Uterus (tissue), 2 donors: ENCODE data around the gene PRDM15.

ENCODE experiments used
- CTCF ChIP-seq, 4 experiments: fragments of 200-600 bp in 2 of 4; fragments of 450-650 bp in 2 of 4; sonication (generic) in 2 of 4; IDR thresholded peaks; one replicate each; pipeline ENCODE4 v1.5.1; 2016 to 2019; ENCODE audit warnings: antibody characterized with exemption in 4 of 4, mild to moderate bottlenecking in 2 of 4, moderate library complexity in 1 of 4
- POLR2A ChIP-seq, 2 donors: fragments of 450-650 bp; IDR thresholded peaks; one replicate each; pipeline ENCODE4 v1.6.1; 2016; ENCODE audit warnings: antibody characterized with exemption in 2 of 2, mild to moderate bottlenecking in 1 of 2, moderate library complexity in 1 of 2

GRCh38 chr21:41794600-41794999 lies 84.5 kb downstream of the PRDM15 start:
- TF ChIP-seq CTCF (IDR thresholded peaks at IDR 0.05) (no peak), POLR2A (IDR thresholded peaks at IDR 0.05) (no peak)
